Activated naive CD8-positive, alpha-beta T cell treated with anti-CD3 and anti-CD28 coated beads, Interleukin-2, amount 50 U/mL, for 16 hours (primary cell): ENCODE data around the gene ARGLU1.
"Not testable (repeated sequence)": the region's sequence is repeated elsewhere in the genome, so short reads cannot be mapped to it uniquely, and the experiment has no call there.

Experiments
- DNase-seq: peaks from one replicate; pipeline ENCODE4 v3.0.0-alpha.2; 2020; ENCODE audit warnings: low read depth, low spot score

The ARGLU1 gene, protein sequence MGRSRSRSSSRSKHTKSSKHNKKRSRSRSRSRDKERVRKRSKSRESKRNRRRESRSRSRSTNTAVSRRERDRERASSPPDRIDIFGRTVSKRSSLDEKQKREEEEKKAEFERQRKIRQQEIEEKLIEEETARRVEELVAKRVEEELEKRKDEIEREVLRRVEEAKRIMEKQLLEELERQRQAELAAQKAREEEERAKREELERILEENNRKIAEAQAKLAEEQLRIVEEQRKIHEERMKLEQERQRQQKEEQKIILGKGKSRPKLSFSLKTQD

DNA sequence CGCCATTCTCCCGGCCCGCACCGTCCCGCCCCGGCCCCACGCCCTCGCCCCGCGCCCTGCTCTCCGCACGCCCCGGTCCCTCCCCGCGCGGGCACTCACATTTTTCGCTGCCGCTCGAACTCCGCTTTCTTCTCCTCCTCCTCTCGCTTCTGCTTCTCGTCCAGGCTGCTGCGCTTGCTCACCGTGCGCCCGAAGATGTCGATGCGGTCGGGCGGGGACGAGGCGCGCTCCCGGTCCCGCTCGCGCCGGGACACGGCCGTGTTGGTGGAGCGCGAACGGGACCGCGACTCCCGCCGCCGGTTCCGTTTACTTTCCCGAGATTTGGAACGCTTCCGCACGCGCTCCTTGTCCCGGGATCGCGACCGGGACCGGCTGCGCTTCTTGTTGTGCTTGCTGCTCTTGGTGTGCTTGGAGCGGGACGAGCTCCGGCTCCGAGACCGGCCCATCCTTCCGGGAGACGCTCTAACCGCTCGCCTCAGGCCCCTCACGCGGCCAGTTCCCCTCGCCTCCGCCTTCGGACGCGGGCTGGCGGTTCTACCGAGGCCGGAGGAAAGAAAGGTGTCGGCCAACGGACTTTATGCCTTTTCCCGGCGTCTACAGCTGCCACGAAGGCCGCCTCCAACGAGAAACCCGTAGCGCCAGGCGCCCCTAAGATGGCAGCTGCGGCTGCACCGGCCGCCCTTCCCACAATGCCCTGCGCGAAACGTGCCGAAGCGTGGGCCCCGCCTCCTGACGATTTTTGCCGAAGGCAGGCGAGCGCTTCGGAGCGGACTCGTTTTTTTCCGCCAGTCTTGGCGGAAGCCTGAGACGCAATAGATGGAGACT is at the start of gene ARGLU1:
TSS of gene ARGLU1 (minus strand) at position 664 of the 825 bp plus-strand sequence. CDS start at position 446, 218 bp downstream.
- DNase-seq: peak; percentile 90

DNA sequence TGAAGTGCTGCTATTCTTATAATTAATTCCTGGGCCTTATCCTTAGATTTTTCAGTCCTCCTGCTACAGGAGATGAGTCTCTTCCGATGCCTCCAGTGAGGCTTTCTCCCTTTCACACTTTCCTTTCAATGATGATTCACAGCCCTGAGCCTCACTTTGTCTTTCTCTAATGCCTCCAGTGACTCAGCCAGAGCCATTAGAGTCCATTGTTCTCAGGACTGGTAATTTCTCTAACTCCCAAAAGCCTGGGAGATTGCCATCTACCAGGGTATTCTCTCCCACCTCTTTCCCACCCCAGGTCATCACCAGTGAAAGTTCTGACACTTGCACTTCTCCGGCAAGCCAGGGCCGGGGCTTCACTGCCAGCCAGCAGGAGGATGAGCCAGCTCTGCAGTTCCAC is 49.6 kb upstream of the ARGLU1 start:
- DNase-seq: no peak

DNA sequence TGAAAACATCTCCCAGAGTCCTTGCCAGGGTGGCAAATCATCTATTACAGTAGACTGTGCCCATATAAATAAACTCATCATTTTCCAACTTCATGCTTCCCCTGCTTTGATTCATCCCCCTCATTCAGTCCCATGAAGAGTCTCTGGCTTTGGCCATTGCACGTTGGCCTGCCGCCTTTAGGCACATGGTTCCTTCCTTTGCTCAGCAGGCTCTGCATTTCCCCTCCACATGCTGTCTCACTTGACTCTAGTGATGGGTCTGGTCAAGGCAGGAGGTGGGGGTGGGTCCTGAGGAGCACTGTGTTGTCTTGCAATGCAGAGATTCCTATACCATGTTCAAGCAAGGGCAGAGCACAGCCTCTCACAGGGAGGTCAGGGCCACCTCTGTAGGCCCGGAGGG is 48.8 kb upstream of the ARGLU1 start:
- DNase-seq: no peak

DNA sequence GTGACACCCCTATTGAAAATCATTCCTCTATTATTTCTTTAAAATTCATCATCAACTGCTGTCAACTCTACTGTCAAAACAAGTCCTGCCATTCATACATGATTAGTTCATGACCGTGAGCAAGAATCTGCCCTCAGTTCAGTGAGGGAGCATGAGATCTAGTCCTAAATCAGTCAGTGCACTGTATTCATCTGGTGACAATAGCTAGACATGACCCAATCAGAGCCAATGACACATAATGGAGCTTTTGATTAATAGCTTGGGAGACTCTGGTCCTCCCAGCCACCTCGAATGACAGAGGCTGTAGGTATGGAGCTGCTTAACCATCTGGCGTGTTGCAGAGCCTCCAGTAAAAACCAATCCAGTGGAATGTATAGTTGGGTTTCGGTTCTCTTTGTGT is 46.9 kb upstream of the ARGLU1 start:
- DNase-seq: no peak

DNA sequence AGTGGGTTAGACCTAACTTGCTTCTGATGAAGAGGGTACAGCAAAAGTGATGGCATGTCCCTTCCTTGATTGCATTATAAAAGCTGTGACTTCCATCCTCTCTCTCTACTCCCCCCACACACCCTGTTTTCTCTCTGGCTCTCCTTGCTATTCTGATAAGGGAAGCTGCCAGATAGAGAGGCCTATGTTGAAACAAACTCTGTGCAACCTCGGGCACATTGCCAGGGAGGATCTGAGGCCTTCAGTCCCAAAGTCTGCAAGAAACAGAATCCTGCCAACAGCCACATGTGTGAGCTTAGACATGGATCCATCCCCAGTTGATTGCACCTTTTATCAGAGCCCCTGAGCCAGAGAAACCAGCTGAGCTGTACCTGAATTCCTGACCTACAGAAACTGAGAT is 44.8 kb upstream of the ARGLU1 start:
- no peak for DNase-seq

DNA sequence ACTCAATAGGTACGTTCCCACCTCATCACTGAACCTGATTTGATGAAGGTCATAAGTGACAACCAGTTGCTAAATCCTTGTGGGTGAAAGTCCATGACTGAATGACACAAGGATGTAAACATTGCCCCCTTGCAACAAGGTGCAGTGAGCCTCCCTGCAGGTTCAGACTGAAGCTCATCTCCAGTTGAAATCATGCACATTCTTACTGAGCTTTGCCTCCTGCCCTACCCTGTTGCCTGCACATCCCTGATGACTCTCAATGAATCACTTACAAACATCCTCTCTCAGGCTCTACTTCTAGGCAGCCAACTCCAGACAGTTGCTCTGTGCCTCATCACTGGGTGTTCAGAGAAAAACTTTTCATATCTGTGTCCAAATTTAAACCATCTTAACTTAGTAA is 42.5 kb upstream of the ARGLU1 start:
- DNase-seq: no peak

DNA sequence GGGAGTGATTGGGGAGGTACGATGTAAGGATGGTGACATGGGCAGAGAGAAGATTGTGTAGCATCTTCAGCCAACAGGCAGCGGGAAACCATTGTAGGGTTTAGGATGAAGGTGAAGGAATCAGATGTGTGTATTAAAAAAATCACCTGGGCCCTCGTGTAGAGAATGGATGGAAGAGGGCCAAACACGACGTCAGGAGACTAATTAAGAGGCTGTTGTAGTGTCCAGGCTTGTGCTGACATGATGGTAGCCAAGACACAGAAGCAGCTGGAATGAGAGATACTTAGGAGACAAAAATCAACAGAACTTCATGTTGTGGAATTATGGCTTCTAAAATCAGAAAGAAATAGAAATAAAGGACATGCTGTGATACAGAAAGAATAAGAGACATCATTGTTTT is 41.2 kb upstream of the ARGLU1 start:
- DNase-seq: no peak

DNA sequence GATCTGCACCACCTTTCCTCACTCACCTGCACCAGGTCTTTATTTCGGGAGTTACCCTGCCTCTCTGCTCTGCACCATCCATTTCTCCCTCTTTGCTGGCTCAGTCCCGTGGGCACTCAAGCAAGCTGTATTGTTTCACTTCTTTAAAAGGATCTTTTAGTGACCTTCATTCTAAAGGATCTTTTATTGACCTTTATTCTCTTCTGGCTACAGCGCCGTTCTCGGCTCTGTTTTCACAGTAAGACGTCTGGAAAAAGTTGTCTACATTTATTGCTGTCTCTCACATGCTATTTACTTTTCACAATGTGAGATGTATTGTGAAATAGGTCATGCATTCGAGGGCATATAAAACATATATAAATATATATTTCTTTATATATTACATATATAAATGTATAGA is 35.6 kb upstream of the ARGLU1 start:
- no peak for DNase-seq

DNA sequence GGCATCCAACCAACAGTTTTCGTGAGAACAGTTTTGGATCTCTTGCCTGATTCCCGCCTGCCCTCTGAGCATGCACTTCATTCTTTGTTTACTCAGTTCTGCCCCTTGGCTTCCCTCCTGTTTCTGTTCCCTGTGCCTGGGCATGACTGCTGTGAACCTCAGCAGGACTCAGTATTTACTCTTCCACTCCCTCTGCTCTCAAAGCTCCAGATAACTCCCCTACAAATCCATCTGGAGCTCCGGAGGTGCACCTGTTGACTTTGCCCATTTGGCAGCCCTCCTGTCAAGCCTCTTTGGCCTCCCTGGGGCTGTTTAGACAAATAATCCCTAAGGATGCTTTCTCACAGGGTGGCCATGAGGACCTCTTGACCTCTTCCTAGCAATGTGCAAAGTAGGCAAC is 34.2 kb upstream of the ARGLU1 start:
- DNase-seq: no peak

DNA sequence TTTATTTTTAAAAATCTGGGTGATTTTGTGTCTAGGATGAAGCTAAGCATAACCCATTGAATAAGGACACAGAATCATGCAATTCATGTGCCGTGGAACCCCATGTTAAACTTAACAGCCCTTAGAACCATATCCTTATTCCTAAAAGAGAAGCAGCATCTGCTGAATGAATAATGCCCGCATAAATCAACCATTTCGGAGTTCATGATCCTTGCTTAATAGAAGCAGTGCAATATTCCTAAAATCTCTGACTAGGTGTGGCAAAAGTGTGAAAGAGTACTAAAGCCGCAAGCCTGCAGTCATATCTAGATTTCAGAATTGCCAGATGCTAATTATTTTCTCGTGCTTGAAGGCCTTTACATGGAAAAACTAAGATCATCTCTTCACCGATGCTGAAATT is 33.6 kb upstream of the ARGLU1 start:
- DNase-seq: no peak

DNA sequence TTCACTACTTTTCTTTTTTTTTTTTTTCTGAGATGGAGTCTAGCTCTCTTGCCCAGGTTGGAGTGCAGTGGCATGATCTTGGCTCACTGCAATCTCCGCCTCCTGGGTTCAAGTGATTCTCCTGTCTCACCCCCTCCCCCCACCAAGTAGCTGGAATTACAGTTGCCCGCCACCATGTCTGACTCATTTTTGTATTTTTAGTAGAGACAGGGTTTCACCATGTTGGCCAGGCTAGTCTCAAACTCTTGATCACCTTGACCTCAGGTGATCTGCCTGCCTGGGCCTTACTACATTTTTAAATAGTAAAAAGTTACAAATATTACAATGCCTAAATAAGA is 32.8 kb upstream of the ARGLU1 start:
- DNase-seq: not testable (repeated sequence)

DNA sequence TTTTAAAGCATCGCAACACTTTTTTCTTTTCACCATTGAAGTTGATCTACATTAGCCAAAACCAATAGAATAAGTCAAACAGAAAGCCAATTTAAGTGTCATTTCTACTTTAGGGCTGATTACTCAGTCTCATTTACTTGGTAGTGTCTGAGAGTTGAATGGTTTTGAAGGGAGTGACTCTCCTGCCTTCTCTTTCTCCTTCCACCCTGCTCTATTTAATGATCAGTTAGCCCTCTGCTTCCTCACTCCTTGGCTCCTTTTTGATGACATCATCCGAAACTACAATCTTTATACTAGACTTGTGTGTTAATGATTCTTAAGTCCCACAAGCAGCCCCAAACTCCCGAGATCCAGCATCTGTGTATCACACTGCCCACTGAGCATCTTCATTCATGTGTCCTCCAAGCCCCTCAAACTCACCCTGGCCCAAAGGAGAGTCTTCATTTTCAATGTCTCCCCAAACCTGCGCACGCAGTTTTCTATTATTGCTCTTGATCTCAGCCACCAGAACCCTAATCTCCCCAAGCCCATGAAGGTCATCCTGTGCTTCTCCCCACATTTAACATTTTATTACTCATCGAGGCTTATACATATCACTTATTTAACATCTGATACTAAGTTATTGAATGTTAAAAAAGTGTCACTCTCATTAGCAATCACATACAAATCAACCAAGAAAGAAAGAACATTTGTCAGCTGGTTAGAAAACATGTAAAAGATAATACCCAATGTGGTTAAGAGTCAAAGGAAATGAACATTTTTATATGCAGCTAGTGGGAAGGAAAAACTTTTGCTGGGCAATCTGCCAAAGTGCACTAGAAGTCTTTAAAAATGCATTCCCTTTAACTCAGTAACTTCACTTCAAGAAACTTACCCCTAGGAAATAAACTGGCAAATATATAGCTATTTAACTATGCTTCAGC is 32.2 kb upstream of the ARGLU1 start:
- no peak for DNase-seq

DNA sequence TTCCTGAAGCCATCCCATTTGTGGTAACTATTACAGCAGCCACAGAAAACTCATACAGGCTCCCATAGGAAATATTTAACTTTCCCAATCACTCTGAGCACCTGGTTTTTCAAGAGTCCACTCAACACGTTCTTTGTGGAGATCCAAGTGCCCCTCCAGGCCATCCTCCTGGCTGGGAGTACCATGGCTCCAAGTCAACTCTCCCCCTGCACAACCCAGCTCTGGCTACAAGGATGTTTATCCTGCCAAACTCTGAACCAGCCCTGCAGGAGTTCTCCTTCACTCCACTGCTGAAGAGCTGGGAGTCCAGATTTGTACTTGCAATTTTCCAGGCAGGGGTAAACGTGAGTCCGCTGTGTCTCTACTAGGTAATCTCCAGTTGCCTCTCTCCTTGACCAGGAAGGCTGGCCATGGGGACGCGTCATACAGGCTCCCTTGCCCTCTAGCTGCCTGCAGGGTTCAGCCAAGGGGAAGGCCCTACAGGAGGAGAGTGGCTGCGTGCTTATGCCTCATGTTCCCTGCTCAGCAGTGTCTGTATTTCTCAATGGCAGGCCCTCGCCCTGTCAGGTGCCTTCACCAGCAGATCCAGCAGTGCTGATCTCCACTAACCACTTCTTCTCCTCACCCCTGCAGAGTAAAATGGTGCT is 29.9 kb upstream of the ARGLU1 start:
- no peak for DNase-seq

DNA sequence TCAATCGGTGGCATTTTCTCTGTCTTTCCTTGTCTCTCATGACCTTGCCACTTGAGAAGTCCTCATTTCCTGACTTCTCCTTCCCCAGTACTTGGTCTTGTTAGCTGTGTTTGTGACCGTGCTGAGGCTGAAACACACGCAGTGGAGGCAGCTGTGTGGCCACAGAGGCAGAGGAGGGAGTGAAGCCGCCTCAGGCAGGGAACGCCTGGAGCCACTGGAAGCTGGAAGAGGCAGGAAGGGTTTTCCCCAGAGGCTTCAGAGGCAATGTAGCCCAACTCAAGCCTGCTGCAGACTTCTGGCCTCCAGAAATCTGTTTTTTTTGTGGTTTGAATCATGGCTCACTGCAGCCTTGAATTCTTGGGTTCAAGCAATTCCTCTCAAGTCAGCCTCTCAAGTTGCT is 29.2 kb upstream of the ARGLU1 start:
- DNase-seq: no peak

DNA sequence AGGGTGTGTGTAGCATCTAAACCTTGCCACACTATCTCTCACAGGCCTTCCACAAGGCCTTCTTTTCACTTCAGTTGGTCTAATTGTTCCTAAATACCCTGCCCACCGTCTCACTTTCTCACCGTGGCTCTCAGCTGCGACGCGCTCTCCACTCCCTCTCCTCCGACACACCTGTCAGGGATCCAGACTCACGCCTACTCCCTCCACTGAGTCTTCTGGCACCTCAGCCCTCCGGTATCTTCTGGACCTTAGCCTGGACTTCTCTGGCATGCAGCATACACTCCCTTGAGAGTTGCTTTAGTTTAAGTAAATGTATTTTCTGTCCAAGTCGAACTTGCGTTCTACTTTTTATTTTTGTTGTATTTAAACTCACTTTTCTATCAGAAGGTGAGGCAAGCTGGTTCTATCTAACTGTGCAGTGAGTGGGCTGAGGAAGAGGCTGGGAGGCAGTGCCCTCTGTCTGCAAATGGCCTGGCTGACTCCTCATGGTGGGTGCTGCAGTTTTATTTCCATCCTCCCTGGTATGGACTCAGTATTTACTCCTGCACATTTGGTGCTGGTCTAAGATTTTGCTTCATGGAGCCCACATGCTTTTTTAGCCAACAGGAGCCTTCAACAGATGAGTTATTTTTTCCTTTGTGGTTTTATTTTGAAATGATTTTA is 28.5 kb upstream of the ARGLU1 start:
- no peak for DNase-seq

DNA sequence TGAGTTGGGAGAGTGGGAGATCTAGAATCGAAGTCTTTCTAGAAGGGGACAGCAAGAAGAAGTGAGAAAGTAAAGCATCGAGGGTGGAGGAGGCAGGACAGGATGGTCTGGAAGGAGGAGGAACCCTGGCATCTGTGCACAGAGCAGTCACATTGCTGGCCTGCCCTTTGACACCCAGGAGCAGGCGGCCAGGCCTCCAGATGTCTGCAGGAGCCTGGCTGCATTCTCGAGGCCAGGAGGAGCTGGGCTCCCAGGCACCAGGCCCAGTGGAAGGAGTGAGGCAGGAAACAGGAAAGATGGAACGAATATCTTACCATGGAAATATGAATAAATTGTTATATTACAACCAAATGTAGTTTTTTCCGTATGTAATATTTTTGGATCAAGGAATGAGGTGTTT is 27.7 kb upstream of the ARGLU1 start:
- no peak for DNase-seq

DNA sequence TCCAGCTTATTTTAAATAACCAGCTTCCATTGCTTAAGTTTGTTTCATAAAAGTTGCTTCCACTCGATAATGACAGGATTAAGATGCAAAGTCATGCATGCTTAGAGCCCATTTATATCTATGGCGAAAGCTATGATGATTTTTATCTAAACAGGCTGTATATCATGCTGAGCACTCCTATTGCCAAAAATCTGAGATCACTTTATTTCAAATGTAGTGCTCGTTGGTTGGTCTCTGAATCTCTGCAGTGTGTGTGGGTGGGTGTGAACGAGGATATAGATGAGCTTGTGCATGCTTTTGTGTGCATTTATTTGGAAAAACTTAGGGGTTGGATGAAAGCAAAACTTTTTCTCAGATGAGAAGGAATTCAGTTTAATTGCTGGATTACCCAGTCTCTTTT is 27.0 kb upstream of the ARGLU1 start:
- DNase-seq: no peak

DNA sequence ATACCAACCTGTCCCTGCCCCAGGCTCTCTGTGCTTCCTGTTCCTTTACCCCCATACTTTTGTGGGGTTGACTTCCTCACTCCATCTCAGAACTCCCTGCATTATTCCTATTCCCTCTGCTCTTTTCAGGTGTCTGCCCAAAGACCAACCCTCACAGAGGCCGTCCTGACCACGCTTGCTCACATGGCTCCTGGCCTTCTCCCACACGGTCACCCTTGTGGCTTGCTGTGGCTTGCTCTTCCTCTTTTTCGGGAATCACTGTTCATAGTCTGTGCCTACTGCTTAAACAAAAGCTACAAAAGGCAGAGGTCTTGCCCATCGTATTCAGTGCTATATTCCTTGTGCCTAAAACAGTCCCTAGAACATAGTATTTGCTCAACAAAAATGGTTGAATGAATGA is 25.2 kb upstream of the ARGLU1 start:
- no peak for DNase-seq

DNA sequence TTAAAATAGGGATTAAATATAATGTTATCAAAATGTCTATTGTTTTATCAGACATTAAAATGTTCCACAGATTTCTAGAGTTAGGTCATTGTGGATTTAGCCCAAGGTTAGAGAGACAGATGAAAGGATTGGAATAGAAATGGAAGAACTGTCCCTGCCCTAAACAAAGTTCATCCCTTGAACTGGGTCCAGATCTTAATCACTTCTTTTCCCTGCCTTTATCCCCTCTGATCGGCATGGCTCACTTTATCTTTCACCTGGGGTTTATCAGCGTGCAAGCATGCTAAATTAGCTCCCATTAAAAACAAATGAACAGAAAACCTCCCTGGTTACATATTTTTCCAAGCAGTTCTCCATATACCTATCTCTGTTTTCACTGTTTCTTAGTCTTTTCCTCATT is 23.4 kb upstream of the ARGLU1 start:
- DNase-seq: no peak

DNA sequence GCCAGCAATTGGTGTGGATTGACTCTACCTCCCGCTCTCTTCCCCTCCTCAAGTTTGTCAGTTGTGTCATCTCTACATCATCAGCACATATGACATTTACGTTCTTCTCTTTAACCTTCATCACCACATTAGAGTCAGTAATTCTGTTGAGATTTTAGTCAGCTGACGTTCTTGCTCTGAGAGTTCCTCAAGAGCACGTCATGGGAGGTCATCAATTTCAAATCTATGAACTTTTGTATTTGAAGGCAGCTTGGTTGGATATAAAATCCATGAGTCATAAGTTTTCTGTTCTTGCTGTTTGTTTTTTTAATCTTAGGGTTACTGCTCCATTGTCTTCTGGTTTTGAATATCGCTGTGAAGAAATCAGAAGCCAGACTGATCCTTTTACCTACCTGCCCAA is 21.8 kb upstream of the ARGLU1 start:
- DNase-seq: no peak

DNA sequence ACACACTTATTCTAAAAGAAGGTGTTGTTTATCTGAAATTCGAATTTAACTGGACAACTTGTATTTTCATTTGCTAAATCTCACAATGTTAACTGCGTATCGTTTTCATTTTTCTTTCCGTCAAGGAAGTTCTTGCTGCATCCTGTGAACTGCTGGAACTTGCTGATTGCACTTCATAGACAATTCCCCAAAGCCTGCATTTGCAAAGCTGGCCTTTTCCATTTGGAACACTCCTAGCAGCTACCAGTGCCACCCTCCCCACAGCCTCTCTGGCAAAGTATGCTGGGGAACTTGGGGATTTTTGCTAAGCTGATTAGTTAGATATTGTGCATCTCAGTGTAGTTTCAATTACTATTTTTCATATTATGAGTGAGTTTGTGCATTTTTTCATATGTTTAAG is 20.4 kb upstream of the ARGLU1 start:
- no peak for DNase-seq
